HG03460 (cell line): ENCODE data around the gene ABCG2.

Experiments
- ATAC-seq: cut with Tn5 transposase; IDR thresholded peaks from one replicate; pipeline ENCODE4 v1.9.1; 2021; ENCODE audit not compliant: unreplicated experiment

The ABCG2 gene

DNA sequence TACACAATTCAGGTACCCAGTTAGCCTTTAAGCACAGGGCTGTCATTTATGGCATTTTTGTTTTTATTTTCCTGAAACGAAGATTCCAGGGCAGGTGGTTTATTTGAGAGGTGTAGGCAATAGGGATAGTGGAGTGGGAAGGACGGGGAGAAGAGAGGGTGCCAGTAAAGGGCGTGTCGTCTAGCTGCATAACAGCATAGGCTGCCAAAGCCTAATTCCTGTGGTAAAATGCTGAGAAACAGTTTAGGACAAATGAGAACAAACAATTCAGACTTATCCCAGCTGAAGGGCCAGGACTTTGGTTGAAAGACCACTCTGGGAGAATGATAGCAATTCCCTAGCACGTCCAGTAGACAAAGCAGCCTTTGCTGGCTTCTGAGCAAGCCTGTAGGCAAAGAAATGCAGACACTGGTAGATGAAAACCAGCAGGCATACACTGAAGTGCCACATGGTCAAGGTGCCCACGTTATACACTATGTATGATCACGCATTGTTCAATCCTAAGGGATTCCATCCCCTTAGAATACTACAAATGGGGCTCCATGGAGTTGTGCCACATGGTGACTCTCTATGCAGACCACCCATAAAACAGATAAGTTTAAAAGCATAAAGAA lies 80.4 kb downstream of the ABCG2 start:
- ATAC-seq: no peak

DNA sequence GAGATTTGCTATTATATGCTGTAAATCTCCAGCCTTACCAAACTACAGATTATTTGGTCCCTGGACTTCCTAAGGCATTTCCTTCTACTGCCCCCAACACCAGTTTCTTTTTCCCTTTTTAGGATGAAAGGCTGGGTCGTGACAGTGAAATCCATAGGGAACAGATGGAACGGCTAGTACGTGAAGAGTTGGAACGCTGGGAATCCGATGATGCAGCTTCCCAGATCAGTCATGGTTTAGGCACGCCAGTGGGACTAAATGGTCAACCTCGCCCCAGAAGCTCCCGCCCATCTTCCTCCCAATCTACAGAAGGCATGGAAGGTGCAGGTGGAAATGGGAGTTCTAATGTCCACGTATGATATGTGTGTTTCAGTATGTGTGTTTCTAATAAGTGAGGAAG lies 83.1 kb downstream of the ABCG2 start:
- no peak for ATAC-seq

DNA sequence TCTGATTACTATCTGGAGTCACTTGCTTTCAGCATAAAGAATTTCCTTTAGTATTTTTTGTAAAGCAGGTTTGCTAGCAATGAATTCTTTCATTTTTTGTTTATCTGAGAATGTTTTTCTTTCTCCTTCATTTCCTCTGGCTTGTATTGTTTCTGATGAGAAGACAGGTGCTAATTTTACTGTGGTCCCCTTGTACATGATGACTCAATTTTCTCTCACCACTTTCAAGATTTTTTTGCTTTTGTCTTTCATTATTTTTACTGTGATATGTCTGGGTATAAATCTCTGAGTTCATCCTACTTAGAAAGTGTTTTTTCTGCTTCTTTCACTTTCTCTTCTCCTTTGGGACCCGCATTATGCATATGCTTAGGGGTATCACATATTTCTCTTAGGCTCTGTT lies 88.4 kb downstream of the ABCG2 start:
- ATAC-seq: no peak

DNA sequence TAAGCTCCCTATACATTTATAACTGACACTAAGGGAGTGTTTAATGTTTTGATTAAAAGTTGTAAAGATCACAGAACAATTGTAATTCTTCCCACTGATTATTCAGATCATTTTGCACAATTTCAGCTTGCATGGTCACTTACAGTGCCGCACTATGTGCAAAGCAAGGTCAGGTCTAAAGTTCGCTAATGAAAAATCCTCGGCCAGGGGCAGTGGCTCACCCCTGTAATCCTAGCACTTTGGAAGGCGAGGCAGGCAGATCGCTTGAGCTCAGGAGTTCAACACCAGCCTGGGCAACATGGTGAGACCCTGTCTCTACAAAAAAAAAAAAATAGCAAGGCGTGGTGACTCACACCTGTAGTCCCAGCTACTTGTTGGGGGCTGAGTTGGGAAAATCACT lies 94.0 kb downstream of the ABCG2 start:
- no peak for ATAC-seq

DNA sequence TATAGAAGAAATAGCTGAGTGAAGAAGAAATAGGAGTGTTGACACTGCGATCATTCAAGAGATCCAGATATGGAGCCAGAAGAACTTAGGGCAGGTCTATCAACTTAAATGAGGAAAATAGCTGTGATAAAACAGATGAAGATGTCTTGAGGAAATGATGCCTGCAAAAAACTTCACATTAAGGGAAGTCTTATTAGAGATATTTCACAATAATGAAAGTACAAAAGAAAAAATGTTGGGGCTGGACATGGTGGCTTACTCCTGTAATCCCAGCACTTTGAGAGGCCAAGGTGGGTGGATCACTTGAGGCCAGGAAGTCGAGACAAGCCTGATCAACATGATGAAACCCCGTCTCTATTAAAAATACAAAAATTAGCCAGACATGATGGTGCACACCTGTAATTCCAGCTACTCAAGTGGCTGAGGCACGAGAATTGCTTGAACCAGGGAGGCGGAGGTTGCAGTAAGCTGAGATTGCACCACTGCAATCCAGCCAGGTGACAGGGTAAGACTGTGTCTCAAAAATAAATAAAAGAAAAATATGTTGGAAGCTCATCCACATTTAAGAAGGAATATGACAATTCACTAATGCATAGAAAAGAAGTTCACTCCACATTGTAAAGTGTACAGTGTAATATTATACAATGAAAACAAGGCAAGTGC lies 94.7 kb downstream of the ABCG2 start:
- no peak for ATAC-seq

DNA sequence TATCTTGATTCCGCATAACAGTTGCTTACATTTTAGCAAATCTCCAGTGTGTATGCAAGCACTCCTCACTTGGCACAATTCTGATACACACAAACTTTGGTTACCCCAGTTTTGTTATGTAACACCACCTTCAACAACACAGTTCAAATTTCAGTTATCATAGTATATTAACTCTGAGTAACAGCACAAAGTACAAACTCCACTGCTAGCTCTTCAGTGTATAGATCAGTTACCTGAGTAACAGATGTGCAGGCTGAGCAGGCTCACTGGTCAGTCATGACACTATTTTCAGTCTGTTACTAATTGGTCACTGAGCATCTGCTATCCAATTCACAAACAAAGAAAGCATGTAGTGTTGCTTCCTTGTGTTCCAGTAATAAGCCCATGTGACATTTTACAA lies 95.6 kb downstream of the ABCG2 start:
- ATAC-seq: no peak

DNA sequence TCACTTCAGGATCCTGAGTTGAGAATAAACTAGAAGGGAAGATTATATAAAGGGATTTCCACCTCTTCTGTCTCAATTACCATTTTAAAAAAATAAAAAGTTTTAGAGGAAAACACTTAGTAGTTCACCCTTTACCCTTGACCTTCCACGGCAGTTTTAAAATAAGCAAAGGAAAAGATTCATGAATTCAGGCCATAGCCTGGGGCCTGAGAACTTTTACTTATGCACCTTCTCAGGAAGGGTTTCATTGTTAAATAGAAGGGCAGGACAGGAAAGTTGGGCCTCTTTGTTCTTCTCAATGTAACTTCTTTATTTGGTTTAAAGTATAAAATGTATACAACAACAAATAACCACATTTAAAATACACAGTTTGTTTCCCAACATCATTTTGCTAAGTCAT lies 96.1 kb downstream of the ABCG2 start:
- no peak for ATAC-seq

DNA sequence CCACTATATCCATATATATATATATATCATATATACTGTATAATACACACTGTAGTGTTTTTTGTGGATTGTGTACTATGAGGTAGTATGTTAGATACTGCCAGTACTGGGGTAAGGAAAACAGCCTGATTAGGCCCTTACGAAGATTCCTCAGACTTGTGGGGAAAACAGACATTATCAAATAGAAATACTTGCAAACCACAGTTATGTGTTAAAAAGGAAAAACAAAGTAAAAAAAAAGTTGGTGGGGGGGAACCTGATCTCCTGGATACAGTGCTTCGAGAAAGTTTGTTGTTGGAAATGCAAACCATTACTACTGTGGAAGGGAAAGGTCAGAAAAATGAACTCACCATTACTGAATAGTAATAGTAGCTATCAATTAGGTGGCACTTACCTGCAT lies 98.0 kb downstream of the ABCG2 start:
- no peak for ATAC-seq

DNA sequence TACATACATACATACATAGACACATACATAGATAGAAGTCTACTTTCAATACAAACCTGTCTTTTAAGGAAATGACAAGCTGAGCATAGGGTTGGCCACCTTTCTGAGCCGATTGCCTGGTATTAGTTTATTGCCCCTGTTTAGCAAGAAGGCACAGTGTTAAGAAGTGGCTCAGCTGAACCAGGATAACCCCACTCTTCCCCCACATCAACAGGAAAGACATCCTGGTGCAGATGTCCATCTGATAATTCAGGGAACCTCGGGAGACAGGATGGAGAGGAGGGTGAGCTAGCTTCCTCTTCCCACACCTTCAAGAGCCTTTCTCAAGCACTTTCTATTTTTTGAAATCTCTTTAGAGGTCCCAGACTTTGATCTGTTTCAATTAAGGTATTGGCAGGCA lies 98.7 kb downstream of the ABCG2 start:
- ATAC-seq: no peak

DNA sequence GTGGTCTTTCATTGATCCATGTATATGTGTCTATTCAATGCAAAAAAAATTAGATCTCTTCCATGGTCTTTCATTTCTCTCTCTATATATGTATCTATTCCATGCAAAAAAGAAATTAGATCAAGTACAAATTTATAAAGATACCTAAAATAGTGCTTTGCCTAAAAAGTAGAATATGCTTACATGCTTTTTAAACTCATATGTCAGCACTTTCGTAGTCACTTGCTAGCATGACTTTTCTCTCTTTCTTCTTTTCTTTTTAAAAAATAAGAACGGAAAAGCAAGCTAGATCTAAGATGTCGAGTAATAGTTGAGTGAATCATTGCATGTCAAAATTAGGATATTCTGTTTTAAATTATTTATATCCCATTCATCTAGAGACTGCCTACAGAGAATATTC lies 100.1 kb downstream of the ABCG2 start:
- no peak for ATAC-seq

DNA sequence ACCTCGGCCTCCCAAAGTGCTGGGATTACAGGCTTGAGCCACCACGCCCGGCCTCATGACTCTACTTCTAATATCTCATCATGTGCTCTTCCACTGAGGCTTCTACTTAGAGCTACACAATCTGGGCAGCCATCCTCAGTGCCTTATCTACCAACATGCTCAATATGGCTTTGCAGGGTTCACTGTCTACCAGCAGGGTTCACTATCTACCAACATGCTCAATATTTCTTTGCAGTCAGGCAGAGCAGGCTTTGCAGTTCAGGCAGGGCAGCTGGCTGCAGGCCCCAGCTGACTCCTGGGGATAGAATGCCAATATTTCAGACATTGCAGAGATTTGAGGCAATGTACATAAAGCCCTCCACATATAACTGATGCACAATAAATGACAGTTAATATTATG lies 103.5 kb downstream of the ABCG2 start:
- no peak for ATAC-seq

DNA sequence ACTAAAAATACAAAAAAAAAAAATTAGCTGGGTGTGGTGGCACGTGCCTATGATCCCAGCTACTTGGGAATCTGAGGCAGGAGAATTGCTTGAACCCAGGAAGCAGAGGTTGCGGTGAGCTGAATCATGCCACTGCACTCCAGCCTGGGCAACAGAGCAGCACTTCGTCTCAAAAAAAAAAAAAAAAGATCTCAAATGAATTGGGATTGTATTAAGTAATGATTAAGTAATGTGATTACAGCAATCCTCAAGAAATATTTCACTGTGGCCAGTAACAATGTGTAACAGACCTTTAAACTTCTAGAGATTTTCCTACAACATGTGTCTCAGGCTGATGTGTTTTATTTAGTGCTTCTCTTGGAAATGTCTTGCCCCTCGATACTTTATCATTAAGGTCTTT lies 104.2 kb downstream of the ABCG2 start:
- no peak for ATAC-seq

DNA sequence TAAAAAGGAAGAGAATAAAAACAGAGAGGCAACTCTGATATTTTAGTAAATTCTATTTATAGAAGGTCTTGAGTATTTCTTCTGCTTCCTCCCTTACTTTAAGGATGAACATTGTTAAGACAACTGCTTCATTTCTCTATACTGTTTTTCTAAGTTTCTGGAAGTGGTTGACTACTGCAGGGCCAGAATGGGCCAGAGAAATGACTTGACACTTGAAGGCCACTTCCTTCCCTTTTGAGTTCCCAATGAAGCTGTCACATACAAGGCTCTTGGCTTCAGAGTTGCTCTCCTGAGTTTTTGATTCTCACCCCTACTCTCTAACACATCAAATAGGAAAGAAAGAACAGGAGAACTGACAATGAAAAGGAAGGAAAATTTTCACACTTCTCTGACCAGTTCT lies 113.4 kb downstream of the ABCG2 start:
- ATAC-seq: no peak

DNA sequence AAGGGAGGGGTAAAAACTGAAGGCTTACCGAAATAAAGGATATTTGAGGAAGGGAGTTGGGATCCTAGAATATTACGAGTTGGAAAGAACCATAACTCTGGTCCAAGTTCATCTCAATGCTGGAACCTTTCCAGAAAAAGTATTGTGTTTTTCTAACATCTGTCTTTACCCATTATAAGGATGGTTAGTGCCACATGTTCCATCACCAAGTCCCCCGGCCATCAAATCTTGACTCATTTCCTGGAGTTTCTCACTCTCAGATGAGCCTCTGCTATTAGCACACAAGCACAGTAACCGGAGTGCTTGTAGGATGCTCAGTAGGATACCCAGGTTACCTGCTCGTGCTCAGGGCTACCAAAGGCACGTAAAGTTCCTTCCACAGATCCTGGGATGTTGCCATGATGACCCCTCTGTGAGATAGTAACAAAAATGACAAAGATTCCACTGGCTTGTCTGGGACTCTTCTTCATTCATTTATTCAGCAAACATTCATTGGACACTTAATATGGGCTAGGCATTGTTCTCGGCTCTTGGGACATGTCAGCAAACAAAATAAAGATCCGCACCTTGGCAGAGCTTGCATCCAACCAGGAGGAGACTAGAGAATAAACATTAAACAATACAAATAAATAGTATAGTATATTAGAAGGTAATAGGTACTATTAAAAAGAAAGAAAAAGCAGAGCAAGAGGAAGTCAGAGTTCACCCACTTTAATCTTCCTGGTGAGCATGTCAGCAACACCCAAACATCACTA lies 114.7 kb downstream of the ABCG2 start:
- no peak for ATAC-seq

DNA sequence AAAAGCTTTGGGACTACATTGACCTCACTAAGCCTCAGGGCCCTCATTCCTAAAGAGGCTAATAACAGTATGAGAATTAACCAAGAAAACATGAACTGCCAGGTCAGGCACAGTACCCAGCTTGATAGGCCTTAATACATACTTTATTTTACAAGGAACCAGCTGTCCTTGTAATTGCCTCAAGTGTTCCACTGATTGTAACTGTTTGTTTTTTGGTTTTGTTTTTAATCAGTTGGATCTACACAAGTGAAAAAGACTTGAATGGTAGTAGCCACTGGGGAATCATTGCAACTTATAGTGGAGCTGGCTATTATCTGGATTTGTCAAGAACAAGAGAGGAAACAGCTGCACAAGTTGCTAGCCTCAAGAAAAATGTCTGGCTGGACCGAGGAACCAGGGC lies 115.4 kb downstream of the ABCG2 start:
- no peak for ATAC-seq

DNA sequence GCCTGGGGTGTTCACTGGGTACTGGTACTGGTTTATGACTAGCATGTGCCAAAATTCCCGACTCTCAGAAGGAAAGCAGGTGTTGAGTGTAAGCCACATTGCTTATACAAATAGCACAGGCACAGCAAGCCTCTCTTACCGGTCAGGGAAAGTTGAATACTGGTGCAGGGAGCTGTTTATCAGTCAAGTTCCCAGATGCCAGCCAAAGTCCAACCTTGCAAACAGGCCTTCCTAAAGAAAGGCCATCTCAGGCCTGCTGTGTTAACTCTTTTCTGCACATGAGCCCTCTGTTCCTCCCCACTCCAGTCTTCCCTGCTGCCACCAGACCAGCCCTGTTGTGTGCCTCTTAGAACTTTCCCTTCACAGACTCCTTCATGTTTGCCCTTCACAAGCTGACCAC lies 116.8 kb downstream of the ABCG2 start:
- ATAC-seq: no peak

DNA sequence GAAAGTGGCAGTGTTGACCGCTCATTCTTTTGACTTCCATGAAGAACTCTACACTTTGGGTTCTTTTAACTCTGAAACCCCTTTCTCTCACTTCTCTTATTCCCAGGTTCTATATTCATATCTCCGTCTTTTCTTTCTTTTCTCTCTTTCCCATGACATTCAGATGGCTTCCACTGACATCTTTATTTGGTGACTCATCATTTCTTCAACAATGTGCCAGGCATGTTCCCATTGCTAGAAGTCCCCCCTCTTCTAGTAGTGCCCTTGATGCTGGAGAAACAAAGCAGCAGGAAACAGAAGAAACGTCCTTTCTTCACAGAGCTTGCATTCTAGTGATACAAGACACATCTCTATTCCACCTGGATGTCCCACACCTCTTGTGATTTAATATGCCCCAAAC lies 117.7 kb downstream of the ABCG2 start:
- no peak for ATAC-seq
